ENCODE data around the gene ANKRD13B.
"Not testable (repeated sequence)": the region's sequence is repeated elsewhere in the genome, so short reads cannot be mapped to it uniquely, and the experiment has no call there.

ANKRD13B gene

GRCh38 chr17:29592850-29593551 lies at the start of gene ANKRD13B:
Gene ANKRD13B, plus strand, starts transcription at chr17:29593132. Its CDS starts 490 bp downstream, at chr17:29593622.
- no peak for FAIRE-seq

- no peak for FAIRE-seq
Observed at GRCh38 chr17:29544066-29544465, 48.9 kb upstream of the ANKRD13B start.

GRCh38 chr17:29546085-29546484 lies 46.8 kb upstream of the ANKRD13B start:
- FAIRE-seq, result no peak

- no peak for FAIRE-seq
Observed at GRCh38 chr17:29546830-29547229, 46.1 kb upstream of the ANKRD13B start.

- no peak for FAIRE-seq
Observed at GRCh38 chr17:29549177-29549923, 43.6 kb upstream of the ANKRD13B start.

GRCh38 chr17:29555840-29556239 lies 37.1 kb upstream of the ANKRD13B start:
- FAIRE-seq, result no peak

- FAIRE-seq, result no peak
Observed at GRCh38 chr17:29557085-29557738, 35.7 kb upstream of the ANKRD13B start.

GRCh38 chr17:29557739-29558116 lies 35.2 kb upstream of the ANKRD13B start:
- FAIRE-seq, result no peak

GRCh38 chr17:29558139-29558538 lies 34.8 kb upstream of the ANKRD13B start:
- not testable (repeated sequence) for FAIRE-seq

- no peak for FAIRE-seq
Observed at GRCh38 chr17:29559640-29560039, 33.3 kb upstream of the ANKRD13B start.

GRCh38 chr17:29560316-29560715 lies 32.6 kb upstream of the ANKRD13B start:
- FAIRE-seq, result no peak

- FAIRE-seq, result no peak
Observed at GRCh38 chr17:29561554-29562517, 31.1 kb upstream of the ANKRD13B start.

- FAIRE-seq, result no peak
Observed at GRCh38 chr17:29562615-29563014, 30.3 kb upstream of the ANKRD13B start.

- FAIRE-seq, result no peak
Observed at GRCh38 chr17:29563816-29564215, 29.1 kb upstream of the ANKRD13B start.

- FAIRE-seq, result no peak
Observed at GRCh38 chr17:29565643-29566472, 27.1 kb upstream of the ANKRD13B start.

- no peak for FAIRE-seq
Observed at GRCh38 chr17:29566473-29567303, 26.2 kb upstream of the ANKRD13B start, which contains the start of gene ABHD15. Gene ABHD15, minus strand, starts transcription at chr17:29567037. Its CDS starts 71 bp downstream, at chr17:29566966.

GRCh38 chr17:29567304-29567553 lies 25.7 kb upstream of the ANKRD13B start:
- FAIRE-seq, result no peak

- FAIRE-seq, result no peak
Observed at GRCh38 chr17:29567554-29568330, 25.2 kb upstream of the ANKRD13B start.

- no peak for FAIRE-seq
Observed at GRCh38 chr17:29568331-29569244, 24.3 kb upstream of the ANKRD13B start, which contains the start of gene TP53I13. Gene TP53I13, plus strand, starts transcription at chr17:29568701. Its CDS starts 58 bp downstream, at chr17:29568759.

Data from endometrium (tissue), 2 donors.